Thyroid gland (tissue), 4 donors: ENCODE data around the gene PTCHD1. TPM values are rescaled to one million over a fixed set of nuclear protein-coding genes. Genes with fewer than 3 reads are reported as not detected.

ENCODE experiments used
- DNase-seq, 2 donors: peaks; one replicate each; pipeline ENCODE4 v3.0.0-alpha.2; 2019
- H3K27ac ChIP-seq, 3 donors: fragments of 200-600 bp; sonication (generic); 1 replicate in 2 of 3; 2 replicates in 1 of 3; pipeline ENCODE4 v1.5.1; 2016 to 2019; ENCODE audit warnings: mild to moderate bottlenecking in 1 of 3, moderate library complexity in 1 of 3
- H3K27me3 ChIP-seq: fragments of 200-600 bp; sonication (generic); one replicate; pipeline ENCODE4 v1.5.1; 2019
- H3K36me3 ChIP-seq, 2 donors: fragments of 200-600 bp; sonication (generic); one replicate each; pipeline ENCODE4 v1.5.1; 2016 to 2019
- H3K4me1 ChIP-seq, 2 donors: fragments of 200-600 bp; sonication (generic); one replicate each; pipeline ENCODE4 v1.5.1; 2017 to 2019
- H3K4me3 ChIP-seq, 3 donors: fragments of 200-600 bp; sonication (generic); replicated peaks in 1 of 3; 1 replicate in 2 of 3; 2 replicates in 1 of 3; pipeline ENCODE4 v1.5.1; 2016; ENCODE audit warnings: mild to moderate bottlenecking in 1 of 3
- H3K9me3 ChIP-seq: fragments of 200-600 bp; sonication (generic); one replicate; pipeline ENCODE4 v1.5.1; 2017
- CTCF ChIP-seq, 6 experiments: fragments of 200-600 bp in 3 of 6; fragments of 450-650 bp in 3 of 6; sonication (generic) in 3 of 6; IDR thresholded peaks; one replicate each; pipeline ENCODE4 v1.5.1; 2016 to 2019; ENCODE audit warnings: antibody characterized with exemption in 6 of 6, mild to moderate bottlenecking in 2 of 6, inconsistent platforms in 1 of 6, moderate library complexity in 1 of 6
- POLR2A ChIP-seq, 2 donors: fragments of 450-650 bp; IDR thresholded peaks; one replicate each; pipeline ENCODE4 v1.6.1; 2017; ENCODE audit warnings: antibody characterized with exemption in 2 of 2, mild to moderate bottlenecking in 2 of 2, moderate library complexity in 1 of 2
- WGBS, 2 donors: methylation state at CpG; one replicate each; pipeline ENCODE4 v1.1.5; 2017; 5-methylcytosine and 5-hydroxymethylcytosine counted together
- intact Hi-C: fragments of 100-400 bp; cut with DNase I; formaldehyde crosslinking; loops from one replicate; pipeline ENCODE4 v1.15.1; 2023
- total RNA-seq, 4 donors: library from RNA; depleted of rRNA; stranded (reverse); fragments of >200 nt; gene quantifications; one replicate each; pipeline ENCODE4 v1.2.3, GENCODE V29; 2016

PTCHD1 gene
- total RNA-seq, 4 donors from 2014 or later = under 0.01 to 1.3 (median 0.59) TPM

GRCh38 chrX:23398570-23398969 is 63.9 kb downstream of the PTCHD1 start:
- Histone ChIP-seq H3K27ac (no peak overlapping the region), H3K9me3 (no peaks in the 10 kb centered on the region), H3K4me3 (no peak overlapping the region), H3K27me3 (no peaks in the 10 kb centered on the region), H3K36me3 (no peaks in the 10 kb centered on the region), H3K4me1 (no peaks in the 10 kb centered on the region)
- no peak for TF ChIP-seq CTCF (IDR thresholded peaks at IDR 0.05)
- TF ChIP-seq POLR2A (IDR thresholded peaks at IDR 0.05) = no peak
- intact Hi-C loops = no loop called here
- 77% methylated on average over 8 of the region's 8 CpGs for WGBS, 2 donors
- no peak for DNase-seq

GRCh38 chrX:23403849-23404248 is 69.2 kb downstream of the PTCHD1 start:
- Histone ChIP-seq H3K9me3 (no peaks in the 10 kb centered on the region), H3K4me1 (no peaks in the 10 kb centered on the region), H3K27me3 (no peaks in the 10 kb centered on the region), H3K27ac (no peak overlapping the region), H3K4me3 (no peak overlapping the region), H3K36me3 (no peaks in the 10 kb centered on the region)
- 78 to 79% methylated on average over 6 of the region's 6 CpGs for WGBS, 2 donors
- DNase-seq = no peak
- intact Hi-C loops = no loop called here
- no peak for TF ChIP-seq CTCF (IDR thresholded peaks at IDR 0.05)
- TF ChIP-seq POLR2A (IDR thresholded peaks at IDR 0.05) = no peak

GRCh38 chrX:23422912-23423311 is 88.3 kb downstream of the PTCHD1 start:
- Histone ChIP-seq H3K4me1 (no peaks in the 10 kb centered on the region), H3K9me3 (no peaks in the 10 kb centered on the region), H3K36me3 (no peaks in the 10 kb centered on the region), H3K4me3 (no peak overlapping the region), H3K27me3 (no peaks in the 10 kb centered on the region), H3K27ac (no peak overlapping the region)
- intact Hi-C loops = no loop called here
- TF ChIP-seq POLR2A (IDR thresholded peaks at IDR 0.05) (no peak), CTCF (IDR thresholded peaks at IDR 0.05) (no peak)
- 91 to 93% methylated on average over 1 of the region's 1 CpG for WGBS, 2 donors
- DNase-seq = no peak

GRCh38 chrX:23434356-23434884 is 99.8 kb downstream of the PTCHD1 start:
- TF ChIP-seq CTCF (IDR thresholded peaks at IDR 0.05) (no peak), POLR2A (IDR thresholded peaks at IDR 0.05) (no peak)
- H3K27ac ChIP-seq = no peak overlapping the region
- no peaks in the 10 kb centered on the region for H3K27me3 ChIP-seq
- H3K4me3 ChIP-seq = no peak overlapping the region
- no peaks in the 10 kb centered on the region for H3K36me3 ChIP-seq
- no peaks in the 10 kb centered on the region for H3K9me3 ChIP-seq
- intact Hi-C loops = no loop called here
- H3K4me1 ChIP-seq = no peaks in the 10 kb centered on the region
- WGBS, 2 donors = 68 to 82% methylated on average over 3 of the region's 3 CpGs
- peak; percentile 51 to 83 for DNase-seq

GRCh38 chrX:23435108-23435507 is 100.5 kb downstream of the PTCHD1 start:
- no peak overlapping the region for H3K27ac ChIP-seq
- TF ChIP-seq POLR2A (IDR thresholded peaks at IDR 0.05) (no peak), CTCF (IDR thresholded peaks at IDR 0.05) (no peak)
- H3K4me3 ChIP-seq = no peak overlapping the region
- no peaks in the 10 kb centered on the region for H3K36me3 ChIP-seq
- intact Hi-C loops = no loop called here
- no peaks in the 10 kb centered on the region for H3K4me1 ChIP-seq
- WGBS, 2 donors = 83% methylated on average over 1 of the region's 1 CpG; no CpG with 5 or more reads in 1 of the 2 donors
- no peaks in the 10 kb centered on the region for H3K27me3 ChIP-seq
- DNase-seq = no peak
- H3K9me3 ChIP-seq = no peaks in the 10 kb centered on the region
